T47D (cell line): ENCODE measurements around the gene RPL41.

Experiments
- DNase-seq, 2 experiments: peaks; one replicate each; pipeline versions ENCODE4 v3.0.0 to v3.0.0-alpha.2; 2011 to 2012; ENCODE audit warnings: low read depth in 1 of 2, low spot score in 1 of 2
- JUND ChIP-seq: IDR thresholded peaks from 2 replicates; pipeline ENCODE4 v1.6.1; 2012; ENCODE audit warnings: low read depth
- in situ Hi-C: cut with HindIII; loops from 2 replicates; pipeline ENCODE4 v1.10.0; 2016; ENCODE audit warnings: low sequenced_read_pairs, low pct_unique_long_range_greater_than_20kb

The RPL41 gene

DNA sequence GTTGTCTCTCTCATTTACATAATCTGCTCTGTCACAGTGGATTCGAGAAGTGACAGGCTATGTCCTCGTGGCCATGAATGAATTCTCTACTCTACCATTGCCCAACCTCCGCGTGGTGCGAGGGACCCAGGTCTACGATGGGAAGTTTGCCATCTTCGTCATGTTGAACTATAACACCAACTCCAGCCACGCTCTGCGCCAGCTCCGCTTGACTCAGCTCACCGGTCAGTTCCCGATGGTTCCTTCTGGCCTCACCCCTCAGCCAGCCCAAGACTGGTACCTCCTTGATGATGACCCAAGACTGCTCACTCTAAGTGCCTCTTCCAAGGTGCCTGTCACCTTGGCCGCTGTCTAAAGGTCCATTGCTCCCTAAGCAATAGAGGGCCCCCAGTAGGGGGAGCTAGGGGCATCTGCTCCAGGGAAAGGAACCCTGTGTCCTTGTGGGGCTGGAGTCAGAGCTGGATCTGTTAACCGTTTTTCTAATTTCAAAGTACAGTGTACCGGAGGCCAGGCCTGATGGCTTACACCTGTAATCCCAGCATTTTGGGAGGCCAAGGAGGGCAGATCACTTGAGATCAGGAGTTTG lies 31.4 kb upstream of the RPL41 start:
- DNase-seq: peak in 1 of 2 experiments; percentile 80
- TF ChIP-seq JUND: no peak
- in situ Hi-C loops: no loop called here

DNA sequence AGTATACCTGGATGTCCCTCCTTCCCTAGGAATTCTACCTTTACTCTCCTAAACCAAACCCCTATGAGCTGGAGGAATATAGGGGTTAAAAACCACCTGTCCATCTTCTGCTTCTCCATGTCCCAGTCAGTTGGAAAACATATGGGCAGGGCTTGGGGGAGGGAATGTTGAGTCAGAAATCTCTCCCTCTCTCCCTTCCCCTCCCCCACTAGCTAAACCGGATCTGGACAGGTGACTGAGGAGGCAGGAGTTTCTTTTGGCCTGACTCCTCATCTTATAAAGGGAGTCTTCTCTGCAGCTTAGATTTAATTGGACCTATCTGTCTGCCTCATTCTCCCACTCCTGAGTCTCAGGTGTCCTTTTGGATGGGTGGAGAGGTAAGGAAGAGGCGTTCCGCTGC lies 30.3 kb upstream of the RPL41 start:
- peak; percentile 63 to 99 for DNase-seq
- no peak; the same call in 1 of the 2 replicates for TF ChIP-seq JUND
- in situ Hi-C loops: no loop called here

DNA sequence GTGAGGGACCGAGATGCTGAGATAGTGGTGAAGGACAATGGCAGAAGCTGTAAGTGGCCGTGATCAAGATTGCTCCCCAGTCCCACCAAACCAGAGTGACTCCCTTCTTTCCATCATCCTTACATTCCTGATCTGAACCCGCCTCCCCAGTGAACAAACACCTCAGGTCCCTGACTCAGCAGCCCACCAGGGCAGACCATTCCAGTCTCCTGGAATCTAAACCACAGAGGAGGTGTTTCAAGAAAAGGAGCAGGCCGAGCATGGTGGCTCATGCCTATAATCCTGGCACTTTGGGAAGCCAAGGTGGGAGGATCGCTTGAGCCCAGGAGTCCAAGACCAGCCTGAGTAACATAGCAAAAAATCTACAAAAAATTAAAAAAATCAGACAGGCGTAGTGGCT lies 29.8 kb upstream of the RPL41 start:
- TF ChIP-seq JUND: no peak
- peak in 1 of 2 experiments; percentile 50 for DNase-seq
- in situ Hi-C loops: no loop called here

DNA sequence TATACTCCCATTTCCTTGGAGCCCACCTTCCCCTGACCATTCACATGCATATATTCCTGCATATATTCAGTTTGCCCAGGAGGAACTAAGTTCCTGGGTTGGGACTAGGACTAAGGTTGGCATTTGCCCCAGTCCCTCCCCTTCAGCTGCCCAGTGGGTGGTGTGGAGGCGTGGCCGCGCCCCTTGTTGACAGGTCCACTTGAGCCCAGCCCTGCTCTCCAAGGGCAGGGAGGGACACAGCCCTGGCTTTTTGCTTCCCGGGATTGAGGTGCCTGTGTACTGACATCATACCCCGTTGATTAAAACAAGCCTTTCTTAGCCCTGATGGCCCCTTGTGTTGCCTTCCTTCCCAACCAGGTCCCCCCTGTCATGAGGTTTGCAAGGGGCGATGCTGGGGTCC lies 29.2 kb upstream of the RPL41 start:
- DNase-seq: peak; percentile 62 to 94
- in situ Hi-C loops: no loop called here
- no peak for TF ChIP-seq JUND

DNA sequence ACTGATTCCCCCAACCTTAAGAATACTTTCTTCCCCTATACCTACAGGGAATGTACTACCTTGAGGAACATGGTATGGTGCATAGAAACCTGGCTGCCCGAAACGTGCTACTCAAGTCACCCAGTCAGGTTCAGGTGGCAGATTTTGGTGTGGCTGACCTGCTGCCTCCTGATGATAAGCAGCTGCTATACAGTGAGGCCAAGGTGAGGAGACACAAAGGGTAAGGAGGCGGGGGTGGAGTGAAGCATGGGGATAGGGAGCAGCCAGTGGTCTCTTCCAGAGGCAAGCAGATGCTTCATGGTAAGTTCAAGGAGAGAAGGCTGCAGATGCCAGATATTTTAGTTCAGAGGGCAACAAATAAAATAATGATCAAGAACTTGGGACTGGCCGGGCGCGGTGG lies 18.7 kb upstream of the RPL41 start:
- in situ Hi-C loops: no loop called here
- no peak for TF ChIP-seq JUND
- DNase-seq: no peak

DNA sequence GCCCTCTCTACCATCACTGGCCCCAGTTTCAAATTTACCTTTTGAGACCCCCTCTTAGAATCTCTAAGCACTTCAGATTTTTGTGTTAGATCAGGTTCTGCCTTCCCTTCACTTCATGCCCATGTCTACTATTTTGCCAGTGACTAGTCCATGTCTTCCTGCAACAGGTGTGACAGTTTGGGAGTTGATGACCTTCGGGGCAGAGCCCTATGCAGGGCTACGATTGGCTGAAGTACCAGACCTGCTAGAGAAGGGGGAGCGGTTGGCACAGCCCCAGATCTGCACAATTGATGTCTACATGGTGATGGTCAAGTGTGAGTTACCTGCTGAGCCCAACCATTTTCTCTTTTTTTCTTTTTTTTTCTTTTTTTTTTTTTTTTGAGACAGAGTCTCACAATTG lies 17.8 kb upstream of the RPL41 start:
- no peak for DNase-seq
- TF ChIP-seq JUND: no peak
- in situ Hi-C loops: no loop called here

DNA sequence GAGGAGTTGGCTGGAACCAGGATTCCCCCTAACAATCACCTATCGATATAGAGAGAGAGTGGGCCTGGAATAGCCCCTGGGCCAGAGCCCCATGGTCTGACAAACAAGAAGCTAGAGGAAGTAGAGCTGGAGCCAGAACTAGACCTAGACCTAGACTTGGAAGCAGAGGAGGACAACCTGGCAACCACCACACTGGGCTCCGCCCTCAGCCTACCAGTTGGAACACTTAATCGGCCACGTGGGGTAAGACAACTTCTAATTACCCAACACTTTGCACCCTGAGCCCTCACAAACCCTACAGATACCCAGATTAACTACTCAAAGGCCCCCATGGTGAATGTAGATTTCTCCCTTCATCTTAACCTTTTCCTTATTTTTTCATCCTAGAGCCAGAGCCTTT lies 16.6 kb upstream of the RPL41 start:
- no peak for DNase-seq
- in situ Hi-C loops: no loop called here
- no peak for TF ChIP-seq JUND

DNA sequence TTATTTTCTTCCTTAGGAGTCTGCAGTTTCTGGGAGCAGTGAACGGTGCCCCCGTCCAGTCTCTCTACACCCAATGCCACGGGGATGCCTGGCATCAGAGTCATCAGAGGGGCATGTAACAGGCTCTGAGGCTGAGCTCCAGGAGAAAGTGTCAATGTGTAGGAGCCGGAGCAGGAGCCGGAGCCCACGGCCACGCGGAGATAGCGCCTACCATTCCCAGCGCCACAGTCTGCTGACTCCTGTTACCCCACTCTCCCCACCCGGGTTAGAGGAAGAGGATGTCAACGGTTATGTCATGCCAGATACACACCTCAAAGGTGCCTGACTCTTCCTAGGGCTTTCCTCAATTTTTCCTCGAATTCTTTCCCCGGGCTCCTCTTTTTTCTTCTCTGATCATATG lies 15.4 kb upstream of the RPL41 start:
- DNase-seq: no peak
- in situ Hi-C loops: no loop called here
- no peak for TF ChIP-seq JUND

DNA sequence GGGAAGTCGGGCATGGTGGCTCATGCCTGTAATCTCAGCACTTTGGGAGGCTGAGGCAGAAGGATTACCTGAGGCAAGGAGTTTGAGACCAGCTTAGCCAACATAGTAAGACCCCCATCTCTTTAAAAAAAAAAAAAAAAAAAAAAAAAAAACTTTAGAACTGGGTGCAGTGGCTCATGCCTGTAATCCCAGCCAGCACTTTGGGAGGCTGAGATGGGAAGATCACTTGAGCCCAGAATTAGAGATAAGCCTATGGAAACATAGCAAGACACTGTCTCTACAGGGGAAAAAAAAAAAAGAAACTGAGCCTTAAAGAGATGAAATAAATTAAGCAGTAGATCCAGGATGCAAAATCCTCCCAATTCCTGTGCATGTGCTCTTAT lies 13.8 kb upstream of the RPL41 start:
- no peak for DNase-seq
- TF ChIP-seq JUND: no peak
- in situ Hi-C loops: no loop called here

DNA sequence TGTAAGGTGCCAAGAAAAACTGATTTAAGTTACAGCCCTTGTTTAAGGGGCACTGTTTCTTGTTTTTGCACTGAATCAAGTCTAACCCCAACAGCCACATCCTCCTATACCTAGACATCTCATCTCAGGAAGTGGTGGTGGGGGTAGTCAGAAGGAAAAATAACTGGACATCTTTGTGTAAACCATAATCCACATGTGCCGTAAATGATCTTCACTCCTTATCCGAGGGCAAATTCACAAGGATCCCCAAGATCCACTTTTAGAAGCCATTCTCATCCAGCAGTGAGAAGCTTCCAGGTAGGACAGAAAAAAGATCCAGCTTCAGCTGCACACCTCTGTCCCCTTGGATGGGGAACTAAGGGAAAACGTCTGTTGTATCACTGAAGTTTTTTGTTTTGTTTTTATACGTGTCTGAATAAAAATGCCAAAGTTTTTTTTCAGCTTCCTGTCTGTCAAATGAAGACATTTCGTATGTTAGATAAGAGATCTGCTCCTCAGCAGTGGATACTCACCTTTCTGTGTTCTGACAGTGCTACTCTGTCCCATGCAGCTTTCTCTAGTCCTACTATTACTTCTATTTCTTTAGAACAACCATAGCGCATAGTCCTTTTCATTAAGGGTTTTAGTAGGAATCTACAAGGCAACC lies 13.2 kb upstream of the RPL41 start:
- TF ChIP-seq JUND: no peak
- in situ Hi-C loops: no loop called here
- DNase-seq: no peak

DNA sequence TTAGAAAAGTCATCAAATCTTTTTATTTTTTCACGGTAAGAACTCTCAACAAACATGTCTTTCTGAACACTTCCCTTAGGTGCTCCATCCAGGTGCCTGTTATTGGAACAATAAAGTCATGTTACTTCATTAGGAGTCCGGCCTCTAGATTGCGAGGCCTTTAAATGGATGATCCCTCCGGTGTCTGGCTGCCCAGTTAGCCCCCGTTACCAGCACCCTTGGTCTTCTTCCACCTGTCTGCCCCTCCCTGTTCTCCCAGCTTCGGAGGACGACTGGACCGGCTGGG lies 12.7 kb upstream of the RPL41 start:
- in situ Hi-C loops: no loop called here
- no peak for DNase-seq
- TF ChIP-seq JUND: peak; percentile 69

DNA sequence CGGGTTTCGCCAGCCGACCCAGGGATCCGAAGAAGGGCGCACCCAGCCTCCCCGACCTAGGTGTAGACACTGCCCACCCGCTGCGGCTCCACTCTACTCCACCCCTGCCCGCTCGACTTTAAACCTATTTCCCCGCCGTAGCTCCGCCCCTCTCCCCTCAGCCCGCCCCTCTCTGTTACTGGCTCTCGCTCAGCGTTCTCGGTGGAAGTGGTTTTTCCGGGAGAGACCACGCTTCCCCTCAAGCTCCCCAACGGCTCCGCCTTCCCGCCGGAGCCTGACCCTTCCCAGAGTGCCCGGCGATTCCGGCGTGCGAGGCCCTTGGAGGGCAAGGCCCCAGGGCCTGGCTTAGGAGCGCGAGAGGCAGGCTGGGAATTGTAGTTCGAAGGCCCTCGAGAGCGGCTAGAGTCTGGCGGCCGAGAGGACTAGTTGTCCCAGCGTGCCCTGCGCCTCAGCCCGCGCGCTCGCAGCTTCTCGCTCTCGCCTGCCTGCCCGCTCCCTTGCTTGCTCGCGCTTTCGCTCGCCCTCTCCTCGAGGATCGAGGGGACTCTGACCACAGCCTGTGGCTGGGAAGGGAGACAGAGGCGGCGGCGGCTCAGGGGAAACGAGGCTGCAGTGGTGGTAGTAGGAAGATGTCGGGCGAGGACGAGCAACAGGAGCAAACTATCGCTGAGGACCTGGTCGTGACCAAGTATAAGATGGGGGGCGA lies 12.2 kb upstream of the RPL41 start, which contains the start of gene PA2G4:
PA2G4 (plus strand) TSS at position 451 of the 706 bp plus-strand sequence; CDS start at position 630, 179 bp downstream.
- no peak for TF ChIP-seq JUND
- DNase-seq: peak; percentile 96 to 100
- in situ Hi-C loops: no loop called here

DNA sequence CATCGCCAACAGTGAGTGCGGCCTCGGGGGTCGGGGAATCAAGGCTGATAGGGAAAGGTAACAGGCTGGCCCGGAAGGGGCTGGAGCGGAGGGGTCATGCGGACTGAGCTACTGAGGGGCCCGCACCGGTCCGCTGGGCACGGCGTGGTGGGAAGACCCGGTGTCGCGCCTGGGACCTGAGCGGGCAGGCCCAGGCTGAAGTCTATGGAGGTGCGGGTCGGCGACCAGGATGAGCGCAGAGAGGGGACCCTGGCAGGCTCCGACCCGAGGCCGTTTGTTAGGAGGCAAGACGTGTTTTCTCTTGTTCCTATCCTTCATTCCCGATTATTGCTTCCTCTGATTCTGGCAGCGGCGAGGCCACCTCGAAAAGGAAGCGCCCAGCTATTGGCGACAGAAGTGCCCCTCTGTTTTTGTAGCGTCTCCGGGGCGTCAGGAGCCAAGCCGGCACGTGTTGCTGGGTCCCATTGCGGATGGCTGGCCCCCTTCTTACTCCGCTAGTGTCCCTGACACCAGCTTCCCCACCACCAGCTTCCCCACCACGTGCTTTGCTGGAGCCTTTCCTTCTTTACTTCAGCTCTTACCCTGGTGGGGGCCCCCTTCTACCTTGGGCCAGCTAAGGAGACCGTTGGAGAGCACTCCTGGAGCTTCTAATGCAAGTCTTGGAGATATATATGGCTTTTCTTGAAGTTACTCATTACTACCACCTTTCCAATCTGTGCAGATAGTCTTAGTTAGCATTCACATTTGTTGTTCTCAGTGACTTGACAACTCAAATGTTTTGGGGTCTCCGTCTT lies 11.4 kb upstream of the RPL41 start:
- in situ Hi-C loops: no loop called here
- peak in 1 of 2 experiments; percentile 35 for DNase-seq
- TF ChIP-seq JUND: no peak
